ENCODE results near the gene NRXN3. TPM values are rescaled to one million over a fixed set of nuclear protein-coding genes. Genes with fewer than 3 reads are reported as not detected.

The NRXN3 gene
- total RNA-seq, 1 experiment from 2014 or later: 0.80 TPM

DNA sequence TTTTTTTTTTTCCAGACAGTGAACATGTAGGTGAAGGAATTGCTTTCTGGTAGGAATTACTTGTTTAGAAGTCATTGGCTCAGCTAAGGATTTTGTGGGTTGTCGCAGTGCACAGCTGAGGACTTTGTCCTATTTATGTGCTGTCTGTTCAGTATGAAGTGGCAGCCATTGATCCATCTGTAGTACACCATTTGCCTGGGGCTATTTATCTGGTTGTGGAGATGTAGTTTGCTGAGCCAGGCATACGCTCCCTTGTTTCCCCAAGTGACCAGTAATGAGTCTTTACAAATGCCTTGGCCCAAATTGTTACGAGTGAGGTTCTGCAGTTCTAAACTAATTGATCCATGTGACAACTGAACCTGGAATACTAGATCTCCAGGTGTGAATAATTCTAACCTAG lies 140.1 kb downstream of the NRXN3 start:
- no peaks in the 10 kb centered on the region for H3K27me3 ChIP-seq (ENCODE audit: control insufficient read depth, insufficient read depth, low read length)
- no peak for DNase-seq
- H3K36me3 ChIP-seq (replicated peaks; ENCODE audit: control insufficient read depth, insufficient read depth, low read length): no peaks in the 10 kb centered on the region
- H3K4me3 ChIP-seq (ENCODE audit: insufficient read depth, low read depth, low read length): no peak overlapping the region

DNA sequence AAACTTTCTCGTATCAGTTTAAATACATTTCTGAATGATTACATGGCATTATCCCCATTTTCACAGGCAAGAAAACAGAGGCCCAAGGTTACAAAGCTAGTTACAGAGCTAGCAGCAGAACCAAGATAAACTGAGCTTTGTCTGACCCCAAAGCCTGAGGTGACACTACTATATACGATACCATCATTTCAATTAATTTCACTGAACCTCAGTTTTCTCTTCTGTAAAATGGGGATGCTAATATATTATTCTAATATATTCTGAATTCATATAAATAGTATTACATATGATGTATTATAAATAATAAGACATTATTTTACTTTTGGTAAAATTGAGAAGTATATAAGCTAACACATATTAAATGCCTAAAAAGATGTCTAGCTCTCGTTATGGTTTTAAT lies 143.3 kb downstream of the NRXN3 start:
- H3K27me3 ChIP-seq (ENCODE audit: control insufficient read depth, insufficient read depth, low read length): no peaks in the 10 kb centered on the region
- no peaks in the 10 kb centered on the region for H3K36me3 ChIP-seq (replicated peaks; ENCODE audit: control insufficient read depth, insufficient read depth, low read length)
- H3K4me3 ChIP-seq (ENCODE audit: insufficient read depth, low read depth, low read length): no peak overlapping the region
- DNase-seq: no peak

DNA sequence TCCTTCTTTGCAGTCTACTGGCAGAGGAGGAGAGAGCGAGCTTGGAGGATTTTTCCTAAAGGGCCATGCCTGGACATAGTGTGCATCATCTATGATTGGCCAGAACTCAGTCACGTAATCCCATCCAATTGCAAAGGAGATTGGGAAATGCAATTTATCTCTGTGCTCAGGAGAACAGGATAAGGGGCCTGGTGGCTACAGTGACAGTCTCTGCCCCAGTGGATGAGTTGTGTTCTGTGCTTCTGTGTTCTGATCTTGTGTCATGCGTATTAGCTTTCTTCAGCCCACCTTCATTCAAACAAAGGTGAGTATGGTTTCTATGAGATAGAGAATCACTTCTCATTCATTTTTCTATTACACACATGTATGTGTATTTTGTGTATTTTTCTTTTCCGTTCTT lies 144.3 kb downstream of the NRXN3 start:
- no peaks in the 10 kb centered on the region for H3K27me3 ChIP-seq (ENCODE audit: control insufficient read depth, insufficient read depth, low read length)
- H3K36me3 ChIP-seq (replicated peaks; ENCODE audit: control insufficient read depth, insufficient read depth, low read length): no peaks in the 10 kb centered on the region
- no peak overlapping the region for H3K4me3 ChIP-seq (ENCODE audit: insufficient read depth, low read depth, low read length)
- DNase-seq: no peak

DNA sequence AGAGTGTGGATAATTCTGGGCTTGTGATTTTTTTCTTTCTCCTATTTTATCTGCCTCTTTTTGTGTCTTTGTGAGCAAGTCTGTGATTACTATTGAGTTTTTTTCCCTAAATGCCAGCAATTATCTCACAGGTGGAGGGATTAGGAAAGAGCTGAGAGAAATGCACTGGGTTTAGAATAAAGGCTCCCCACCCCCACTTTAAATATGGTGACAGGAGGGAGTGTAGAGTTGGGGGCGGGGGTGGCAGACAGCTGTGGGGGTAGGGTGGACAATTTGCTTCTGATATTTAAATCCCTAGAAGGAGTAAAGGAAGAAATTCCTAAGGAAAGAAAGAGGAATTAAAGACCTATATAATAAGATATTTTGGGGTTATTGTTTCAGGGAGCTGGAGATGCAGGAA lies 145.9 kb downstream of the NRXN3 start:
- no peak for DNase-seq
- Histone ChIP-seq H3K36me3 (replicated peaks; ENCODE audit: control insufficient read depth, insufficient read depth, low read length) (no peaks in the 10 kb centered on the region), H3K27me3 (ENCODE audit: control insufficient read depth, insufficient read depth, low read length) (no peaks in the 10 kb centered on the region), H3K4me3 (ENCODE audit: insufficient read depth, low read depth, low read length) (no peak overlapping the region)

DNA sequence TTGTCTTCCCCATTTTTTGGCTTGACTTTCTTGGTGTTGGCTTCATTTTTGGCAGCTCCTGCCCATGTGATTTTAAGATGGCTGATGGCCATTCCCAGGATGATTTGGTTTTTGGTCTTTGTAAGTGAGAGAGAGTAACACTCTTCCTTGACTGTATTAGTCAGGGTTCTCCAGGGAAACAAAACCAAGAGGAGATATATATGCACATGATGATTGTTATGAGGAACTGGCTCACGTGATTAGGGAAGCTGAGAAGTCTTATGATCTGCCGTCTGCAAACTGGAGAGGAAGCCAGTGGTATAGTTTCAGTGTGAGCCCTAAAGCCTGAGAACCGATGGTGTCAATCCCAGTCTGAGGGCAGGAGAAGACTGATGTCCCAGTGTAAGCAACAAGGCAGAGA lies 146.6 kb downstream of the NRXN3 start:
- Histone ChIP-seq H3K27me3 (ENCODE audit: control insufficient read depth, insufficient read depth, low read length) (no peaks in the 10 kb centered on the region), H3K36me3 (replicated peaks; ENCODE audit: control insufficient read depth, insufficient read depth, low read length) (no peaks in the 10 kb centered on the region), H3K4me3 (ENCODE audit: insufficient read depth, low read depth, low read length) (no peak overlapping the region)
- no peak for DNase-seq

DNA sequence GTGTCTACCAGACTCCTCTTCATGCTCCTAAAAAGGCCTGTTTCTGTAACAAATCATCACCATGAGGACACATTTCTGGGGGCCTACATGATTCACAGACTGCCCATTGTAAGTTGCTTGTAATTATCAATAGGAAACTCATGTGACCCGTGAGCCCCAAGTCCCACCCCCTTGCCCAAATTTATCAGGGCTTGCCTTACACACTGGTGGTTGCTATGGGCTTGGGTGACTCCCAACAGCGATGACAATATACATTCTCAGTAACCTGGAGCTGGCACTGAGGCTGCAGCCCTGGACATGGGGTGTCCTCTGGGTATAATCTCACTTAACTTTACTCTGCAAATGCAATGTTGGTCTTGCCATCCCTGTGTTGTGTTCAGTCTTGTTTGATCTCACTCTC lies 149.2 kb downstream of the NRXN3 start:
- Histone ChIP-seq H3K4me3 (ENCODE audit: insufficient read depth, low read depth, low read length) (no peak overlapping the region), H3K27me3 (ENCODE audit: control insufficient read depth, insufficient read depth, low read length) (no peaks in the 10 kb centered on the region)

DNA sequence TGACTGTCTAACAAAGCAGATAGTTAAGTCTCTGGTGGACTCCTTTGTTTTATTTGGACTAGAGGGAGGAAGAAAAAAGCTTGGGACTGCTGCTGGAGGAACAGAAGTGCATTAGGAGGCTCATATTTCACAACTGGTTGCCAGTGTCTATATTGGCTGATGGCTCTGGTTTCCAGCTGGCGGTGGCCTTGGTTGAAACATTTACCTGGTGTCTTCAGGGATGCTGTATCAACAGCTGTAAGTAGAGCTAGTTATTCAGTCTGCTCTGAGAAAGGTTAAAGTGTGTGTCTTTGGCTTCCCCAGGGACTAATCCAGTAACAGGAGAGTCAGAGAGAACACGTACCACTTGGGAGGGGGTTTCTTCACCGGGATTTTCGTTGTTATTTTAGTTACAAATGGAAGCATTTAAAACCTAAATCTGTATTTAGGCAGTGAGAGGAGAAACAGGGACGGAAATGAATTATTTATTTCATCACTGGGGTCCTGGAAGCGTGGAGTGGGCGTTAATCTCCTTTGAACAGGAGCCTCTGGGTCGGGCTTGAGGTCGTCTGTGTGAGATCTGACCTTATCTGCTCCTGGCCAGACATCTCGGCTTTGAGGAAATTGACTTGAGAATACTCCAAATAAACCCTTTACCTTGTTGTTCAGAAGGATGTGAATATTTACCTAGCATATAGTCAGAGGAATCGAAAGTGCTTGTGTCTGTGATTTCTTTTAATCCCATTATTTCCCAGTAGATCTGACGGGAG lies 149.9 kb downstream of the NRXN3 start:
- Histone ChIP-seq H3K4me3 (ENCODE audit: insufficient read depth, low read depth, low read length) (no peak overlapping the region), H3K27me3 (ENCODE audit: control insufficient read depth, insufficient read depth, low read length) (no peaks in the 10 kb centered on the region), H3K36me3 (replicated peaks; ENCODE audit: control insufficient read depth, insufficient read depth, low read length) (no peaks in the 10 kb centered on the region)
- no peak for DNase-seq

More for the DNA sequence above, 149.2 kb downstream of the NRXN3 start:
- no peak for DNase-seq
- no peaks in the 10 kb centered on the region for H3K36me3 ChIP-seq (replicated peaks; ENCODE audit: control insufficient read depth, insufficient read depth, low read length)

DNA sequence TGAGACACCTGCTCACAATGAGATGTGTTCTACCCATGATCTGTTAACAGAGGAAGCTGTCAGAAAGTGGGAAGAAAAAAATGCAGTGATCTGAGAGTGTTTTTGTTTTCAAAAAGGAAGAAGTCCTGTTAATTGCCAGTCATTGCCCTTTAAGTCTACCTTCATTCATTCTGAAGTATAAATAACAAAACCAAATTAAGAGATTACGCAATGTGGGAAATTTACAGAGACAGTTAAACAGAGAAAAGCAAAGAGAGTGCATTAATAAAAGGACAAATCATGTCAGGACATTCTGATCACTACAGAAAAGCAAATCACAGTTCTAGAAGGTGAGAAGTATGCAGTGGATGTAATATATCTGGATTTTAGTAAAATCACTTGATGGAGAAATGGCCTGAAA lies 154.2 kb downstream of the NRXN3 start:
- no peaks in the 10 kb centered on the region for H3K36me3 ChIP-seq (replicated peaks; ENCODE audit: control insufficient read depth, insufficient read depth, low read length)
- no peaks in the 10 kb centered on the region for H3K27me3 ChIP-seq (ENCODE audit: control insufficient read depth, insufficient read depth, low read length)
- no peak overlapping the region for H3K4me3 ChIP-seq (ENCODE audit: insufficient read depth, low read depth, low read length)
- no peak for DNase-seq

DNA sequence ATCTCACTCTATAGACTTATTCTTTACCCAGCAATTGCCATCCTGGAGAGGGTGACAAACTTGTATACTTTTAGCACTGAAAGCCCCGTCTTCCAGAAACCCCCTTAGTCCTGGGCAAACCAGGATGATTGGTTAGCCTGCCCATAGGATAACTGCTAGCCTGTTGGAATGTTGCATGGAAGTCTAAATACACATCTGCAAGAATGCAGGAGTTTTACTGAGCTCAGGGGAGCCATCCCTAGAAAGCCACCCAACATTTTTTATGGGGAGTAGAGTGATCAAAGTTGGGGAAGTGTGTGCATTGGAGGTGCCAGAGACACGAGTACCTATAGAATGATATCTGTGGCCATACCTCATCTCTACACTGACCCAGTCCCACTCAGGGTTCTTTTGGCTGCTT lies 155.7 kb downstream of the NRXN3 start:
- no peaks in the 10 kb centered on the region for H3K27me3 ChIP-seq (ENCODE audit: control insufficient read depth, insufficient read depth, low read length)
- no peaks in the 10 kb centered on the region for H3K36me3 ChIP-seq (replicated peaks; ENCODE audit: control insufficient read depth, insufficient read depth, low read length)
- H3K4me3 ChIP-seq (ENCODE audit: insufficient read depth, low read depth, low read length): no peak overlapping the region
- no peak for DNase-seq

DNA sequence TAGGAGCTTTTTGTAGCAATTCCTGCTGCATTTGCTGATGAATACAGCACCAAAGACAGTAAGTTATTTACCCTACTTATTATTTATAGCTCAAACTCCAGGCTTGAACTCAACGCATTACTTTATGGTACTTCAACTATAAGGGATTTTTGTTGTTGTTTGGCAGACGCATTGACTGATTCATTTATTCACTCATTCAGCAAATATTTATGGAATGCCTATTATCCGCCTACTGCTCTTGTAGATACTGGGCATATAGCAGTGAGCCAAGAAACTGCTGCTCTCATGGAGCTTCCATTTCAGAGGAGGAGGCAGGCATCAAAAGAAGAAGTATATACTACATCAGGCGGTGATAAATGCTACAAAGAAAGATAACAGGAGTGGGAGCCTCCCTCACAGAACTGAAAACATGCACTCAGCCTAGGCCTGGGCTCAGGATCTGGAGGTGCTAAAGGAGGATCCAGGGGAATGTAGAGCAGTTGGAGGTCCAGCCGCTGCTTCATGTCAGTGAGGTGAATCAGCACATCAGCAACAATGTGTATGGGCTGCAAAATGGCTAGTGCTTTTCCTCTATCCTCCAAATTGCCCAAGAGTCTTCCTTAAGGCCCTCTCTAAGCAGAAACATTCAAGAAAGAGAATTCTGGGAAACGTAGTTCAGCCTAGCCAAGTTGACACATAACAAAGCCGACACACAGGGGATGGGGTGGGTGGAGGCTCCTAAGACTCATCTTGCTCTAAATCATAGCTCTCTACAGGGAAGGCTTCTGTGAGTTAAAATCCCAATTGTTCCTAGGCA lies 157.5 kb downstream of the NRXN3 start:
- Histone ChIP-seq H3K27me3 (ENCODE audit: control insufficient read depth, insufficient read depth, low read length) (no peaks in the 10 kb centered on the region), H3K4me3 (ENCODE audit: insufficient read depth, low read depth, low read length) (no peak overlapping the region), H3K36me3 (replicated peaks; ENCODE audit: control insufficient read depth, insufficient read depth, low read length) (no peaks in the 10 kb centered on the region)
- no peak for DNase-seq

DNA sequence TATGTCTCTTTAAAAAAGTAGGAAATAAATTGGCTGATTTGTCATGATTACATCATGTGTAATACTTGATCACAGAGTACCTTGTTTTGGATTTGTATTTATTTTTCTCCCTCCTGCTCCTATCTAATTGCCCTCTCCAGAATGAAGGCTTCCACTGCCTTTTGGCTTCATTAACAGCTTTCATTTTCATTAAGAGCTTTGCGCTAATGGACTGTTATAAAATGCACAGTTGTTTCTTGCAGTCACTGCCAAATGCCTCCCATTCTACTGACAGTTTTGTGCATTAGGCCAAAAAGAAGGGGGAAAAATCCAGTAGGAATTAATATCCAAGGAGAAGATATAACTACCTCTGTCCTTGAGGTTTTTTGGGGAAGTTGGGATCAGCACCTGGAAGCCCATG lies 159.2 kb downstream of the NRXN3 start:
- Histone ChIP-seq H3K27me3 (ENCODE audit: control insufficient read depth, insufficient read depth, low read length) (no peaks in the 10 kb centered on the region), H3K36me3 (replicated peaks; ENCODE audit: control insufficient read depth, insufficient read depth, low read length) (no peaks in the 10 kb centered on the region), H3K4me3 (ENCODE audit: insufficient read depth, low read depth, low read length) (no peak overlapping the region)
- DNase-seq: no peak

DNA sequence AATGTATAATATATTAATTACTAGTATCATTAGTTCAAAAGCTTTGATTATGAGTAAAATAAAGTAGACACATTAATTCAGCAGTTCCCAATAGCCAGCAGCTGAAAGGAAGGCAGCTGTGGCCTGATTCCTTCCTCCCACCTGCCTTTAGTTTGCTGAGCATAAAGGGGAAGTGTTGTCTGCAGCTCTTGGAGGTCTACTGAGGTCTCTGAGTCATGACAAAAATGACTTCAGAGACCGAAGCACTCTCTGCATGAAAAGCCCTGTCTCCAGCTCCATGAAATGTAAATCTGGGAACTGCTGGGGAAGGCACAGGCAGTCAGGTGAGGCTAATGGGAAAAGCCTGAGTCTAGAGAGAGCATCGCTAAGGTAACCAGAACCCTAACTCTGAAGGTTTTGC lies 165.4 kb downstream of the NRXN3 start:
- no peak overlapping the region for H3K4me3 ChIP-seq (ENCODE audit: insufficient read depth, low read depth, low read length)
- DNase-seq: no peak
- no peaks in the 10 kb centered on the region; the same call in 1 of the 2 replicates for H3K27me3 ChIP-seq (ENCODE audit: control insufficient read depth, insufficient read depth, low read length)
- H3K36me3 ChIP-seq (replicated peaks; ENCODE audit: control insufficient read depth, insufficient read depth, low read length): no peaks in the 10 kb centered on the region

DNA sequence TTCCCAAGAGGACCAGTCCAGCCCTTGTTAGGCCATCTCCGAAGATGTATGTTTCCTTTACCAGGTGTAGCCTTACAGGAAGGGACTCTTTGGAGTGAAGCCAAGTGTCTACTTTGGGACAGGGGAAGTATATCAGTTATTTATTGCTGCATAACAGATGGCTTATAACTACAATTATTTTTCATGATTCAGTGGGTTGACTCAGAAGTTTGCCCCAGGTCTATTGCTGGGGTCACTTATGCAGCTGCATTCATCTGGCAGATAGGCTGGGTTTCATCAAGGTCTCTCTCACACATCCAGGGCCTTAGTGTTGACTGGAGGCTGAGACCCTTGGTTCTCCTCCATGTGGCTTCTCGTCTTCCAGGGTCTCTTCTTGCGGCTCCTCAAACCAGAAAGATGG lies 170.1 kb downstream of the NRXN3 start:
- H3K36me3 ChIP-seq (replicated peaks; ENCODE audit: control insufficient read depth, insufficient read depth, low read length): no peaks in the 10 kb centered on the region
- no peak overlapping the region for H3K4me3 ChIP-seq (ENCODE audit: insufficient read depth, low read depth, low read length)
- H3K27me3 ChIP-seq (ENCODE audit: control insufficient read depth, insufficient read depth, low read length): no peaks in the 10 kb centered on the region; the same call in 1 of the 2 replicates
- no peak for DNase-seq

DNA sequence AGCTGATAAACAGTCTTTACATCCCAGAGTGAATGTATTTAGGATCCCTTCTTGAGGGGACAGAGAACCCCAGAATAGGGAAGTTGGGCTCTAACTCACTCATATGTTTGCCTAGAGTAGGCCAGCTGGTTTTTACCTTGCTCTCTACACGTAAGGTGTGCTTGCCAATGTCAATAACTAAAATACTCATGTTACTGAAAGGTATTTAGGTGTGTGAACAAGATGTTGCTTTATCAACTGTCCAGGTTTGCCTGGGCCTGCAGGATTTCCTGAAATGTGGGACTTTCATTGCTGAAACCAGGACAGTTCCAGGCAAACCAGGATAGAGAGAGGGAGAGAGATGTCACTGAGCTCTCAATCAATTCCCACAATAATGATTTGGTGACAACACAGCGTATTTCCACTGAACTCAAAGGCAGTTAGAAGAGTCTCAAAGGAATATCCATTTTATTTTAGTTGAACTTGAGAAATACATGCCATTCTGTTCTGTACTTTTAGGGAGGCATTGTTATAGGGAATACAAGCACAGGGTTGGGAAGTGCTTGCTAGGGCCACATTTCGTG lies 171.7 kb downstream of the NRXN3 start:
- H3K27me3 ChIP-seq (ENCODE audit: control insufficient read depth, insufficient read depth, low read length): no peaks in the 10 kb centered on the region; the same call in 1 of the 2 replicates
- H3K4me3 ChIP-seq (ENCODE audit: insufficient read depth, low read depth, low read length): no peak overlapping the region
- DNase-seq: no peak
- H3K36me3 ChIP-seq (replicated peaks; ENCODE audit: control insufficient read depth, insufficient read depth, low read length): no peaks in the 10 kb centered on the region

DNA sequence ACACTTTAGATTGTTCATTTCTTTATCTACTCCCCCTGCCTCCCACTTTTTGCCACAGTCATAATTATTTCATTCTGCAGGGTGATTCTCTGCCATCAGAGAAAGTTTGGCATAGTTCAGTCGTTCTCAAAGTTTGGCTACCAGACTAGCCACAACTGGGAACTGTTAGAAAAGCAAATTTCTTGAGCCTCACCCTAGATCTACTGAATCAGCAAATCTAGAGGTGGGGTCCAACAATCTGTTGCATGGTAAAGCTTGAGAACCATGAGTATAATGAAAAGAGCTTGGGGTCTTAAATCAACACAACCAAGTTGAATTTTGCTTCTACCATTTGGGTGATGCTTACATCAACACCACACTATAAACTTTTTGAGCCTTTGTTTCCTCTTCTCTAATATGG lies 172.7 kb downstream of the NRXN3 start:
- Histone ChIP-seq H3K27me3 (ENCODE audit: control insufficient read depth, insufficient read depth, low read length) (no peaks in the 10 kb centered on the region; the same call in 1 of the 2 replicates), H3K4me3 (ENCODE audit: insufficient read depth, low read depth, low read length) (no peak overlapping the region)
- no peak for DNase-seq

More for the DNA sequence above, 172.7 kb downstream of the NRXN3 start:
- no peaks in the 10 kb centered on the region for H3K36me3 ChIP-seq (replicated peaks; ENCODE audit: control insufficient read depth, insufficient read depth, low read length)
